Activated gamma-delta T cell (primary cell): ENCODE data around the gene LMTK3.

Experiments used
- DNase-seq: peaks from one replicate; lab custom pipeline; 2025; lab: John Stamatoyannopoulos, UW

Gene LMTK3

GRCh38 chr19:48508729-48509411 is 2.8 kb downstream of the LMTK3 start:
- DNase-seq: no peak

GRCh38 chr19:48507911-48508439 is 3.7 kb downstream of the LMTK3 start:
- DNase-seq: no peak

- no peak for DNase-seq
These were observed 5.4 kb downstream of the LMTK3 start for GRCh38 chr19:48506138-48506733.

- DNase-seq: peak; percentile 35
These were observed 9.2 kb downstream of the LMTK3 start for GRCh38 chr19:48502350-48503018.

GRCh38 chr19:48501494-48502349 is 9.9 kb downstream of the LMTK3 start:
- DNase-seq: no peak

GRCh38 chr19:48500830-48501493 is 10.7 kb downstream of the LMTK3 start:
- DNase-seq: no peak

GRCh38 chr19:48499316-48500090 is 12.1 kb downstream of the LMTK3 start:
- DNase-seq: no peak

- DNase-seq: no peak
These were observed 12.9 kb downstream of the LMTK3 start for GRCh38 chr19:48498595-48499311.

- no peak for DNase-seq
These were observed 13.7 kb downstream of the LMTK3 start for GRCh38 chr19:48497728-48498594.

- no peak for DNase-seq
These were observed 14.5 kb downstream of the LMTK3 start for GRCh38 chr19:48496959-48497727.

- DNase-seq: no peak
These were observed 16.2 kb downstream of the LMTK3 start for GRCh38 chr19:48495396-48495795.

GRCh38 chr19:48493718-48494401 is 17.8 kb downstream of the LMTK3 start:
- DNase-seq: no peak

- peak; percentile 82 for DNase-seq
These were observed 18.5 kb downstream of the LMTK3 start for GRCh38 chr19:48492925-48493717.

GRCh38 chr19:48491793-48492123 is 19.9 kb downstream of the LMTK3 start:
- no peak for DNase-seq

- peak; percentile 43 for DNase-seq
These were observed 20.4 kb downstream of the LMTK3 start for GRCh38 chr19:48490981-48491792.

GRCh38 chr19:48489608-48490216 is 21.9 kb downstream of the LMTK3 start:
- peak; percentile 51 for DNase-seq
